ENCODE measurements around the gene PPM1L.

Gene PPM1L

DNA sequence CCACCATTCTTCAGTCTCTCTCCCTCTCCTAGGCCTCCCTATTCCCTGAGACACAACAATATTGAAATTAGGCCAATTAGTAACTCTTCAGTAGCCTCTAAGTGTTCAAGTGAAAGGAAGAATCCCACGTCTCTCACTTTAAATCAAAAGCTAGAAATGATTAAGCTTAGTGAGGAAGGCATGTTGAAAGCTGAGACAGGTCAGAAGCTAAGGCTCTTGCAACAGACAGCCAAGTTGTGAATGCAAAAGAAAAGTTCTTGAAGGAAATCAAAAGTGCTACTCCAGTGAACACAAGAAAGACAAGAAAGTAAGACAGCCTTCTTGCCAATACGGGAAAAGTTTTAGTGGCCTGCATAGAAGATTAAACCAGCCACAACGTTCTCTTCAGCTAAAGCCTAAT is 41.3 kb downstream of the PPM1L start:
- CTCF ChIA-PET: interaction anchor here (0.7 kb wide), 1 partner anchor 696 kb away, joined by 3 read pairs; no protein-coding TSS in a partner anchor
- POLR2A ChIA-PET (ENCODE audit: low non-redundant PET): no interaction called here
- TF ChIP-seq, protein P1, sequence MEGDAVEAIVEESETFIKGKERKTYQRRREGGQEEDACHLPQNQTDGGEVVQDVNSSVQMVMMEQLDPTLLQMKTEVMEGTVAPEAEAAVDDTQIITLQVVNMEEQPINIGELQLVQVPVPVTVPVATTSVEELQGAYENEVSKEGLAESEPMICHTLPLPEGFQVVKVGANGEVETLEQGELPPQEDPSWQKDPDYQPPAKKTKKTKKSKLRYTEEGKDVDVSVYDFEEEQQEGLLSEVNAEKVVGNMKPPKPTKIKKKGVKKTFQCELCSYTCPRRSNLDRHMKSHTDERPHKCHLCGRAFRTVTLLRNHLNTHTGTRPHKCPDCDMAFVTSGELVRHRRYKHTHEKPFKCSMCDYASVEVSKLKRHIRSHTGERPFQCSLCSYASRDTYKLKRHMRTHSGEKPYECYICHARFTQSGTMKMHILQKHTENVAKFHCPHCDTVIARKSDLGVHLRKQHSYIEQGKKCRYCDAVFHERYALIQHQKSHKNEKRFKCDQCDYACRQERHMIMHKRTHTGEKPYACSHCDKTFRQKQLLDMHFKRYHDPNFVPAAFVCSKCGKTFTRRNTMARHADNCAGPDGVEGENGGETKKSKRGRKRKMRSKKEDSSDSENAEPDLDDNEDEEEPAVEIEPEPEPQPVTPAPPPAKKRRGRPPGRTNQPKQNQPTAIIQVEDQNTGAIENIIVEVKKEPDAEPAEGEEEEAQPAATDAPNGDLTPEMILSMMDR (conservative IDR thresholded peaks at IDR 0.05; ENCODE audit: low read depth): no peak
- DNase-seq (ENCODE audit: low spot score): no peak
- H3K27ac ChIP-seq: no peak overlapping the region

DNA sequence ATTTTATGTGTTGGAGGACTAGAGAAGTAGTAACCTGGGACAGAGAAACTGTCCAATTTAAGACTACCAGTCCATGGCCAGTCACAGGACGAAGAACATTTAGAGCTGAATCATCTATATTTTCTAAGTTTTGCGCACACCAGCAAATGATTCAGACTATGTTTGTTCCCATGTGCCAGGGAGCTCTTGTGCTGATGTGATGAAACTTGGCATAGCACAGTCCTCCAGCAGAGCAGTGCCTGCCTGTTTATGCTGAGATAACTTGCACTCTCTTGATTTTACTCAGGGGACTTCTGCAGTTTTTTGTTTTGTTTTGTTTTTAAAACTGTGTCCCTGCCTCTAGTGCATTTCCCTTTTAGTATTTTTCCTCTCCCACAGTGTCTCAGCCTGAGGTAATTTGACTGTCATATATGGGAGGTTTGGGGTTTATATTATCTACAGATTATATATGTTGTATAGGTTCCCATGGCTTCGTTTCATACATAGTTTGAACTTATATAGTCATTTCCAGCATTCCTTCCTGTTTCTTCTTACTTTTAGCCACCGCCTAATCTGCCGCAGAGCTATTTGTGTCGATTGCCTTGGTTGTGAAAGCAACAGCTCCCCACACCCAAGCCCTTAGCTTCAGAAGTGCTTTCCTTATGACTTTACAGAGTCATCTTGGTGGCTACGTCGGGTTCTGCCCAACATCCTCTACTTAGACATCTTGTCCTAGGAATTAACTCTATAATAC is 45.5 kb downstream of the PPM1L start:
- no peak for DNase-seq (ENCODE audit: low spot score)
- POLR2A ChIA-PET (ENCODE audit: low non-redundant PET): no interaction called here
- H3K27ac ChIP-seq: no peak overlapping the region
- CTCF ChIA-PET: no interaction called here
- TF ChIP-seq, protein P1 (conservative IDR thresholded peaks at IDR 0.05; ENCODE audit: low read depth): no peak

DNA sequence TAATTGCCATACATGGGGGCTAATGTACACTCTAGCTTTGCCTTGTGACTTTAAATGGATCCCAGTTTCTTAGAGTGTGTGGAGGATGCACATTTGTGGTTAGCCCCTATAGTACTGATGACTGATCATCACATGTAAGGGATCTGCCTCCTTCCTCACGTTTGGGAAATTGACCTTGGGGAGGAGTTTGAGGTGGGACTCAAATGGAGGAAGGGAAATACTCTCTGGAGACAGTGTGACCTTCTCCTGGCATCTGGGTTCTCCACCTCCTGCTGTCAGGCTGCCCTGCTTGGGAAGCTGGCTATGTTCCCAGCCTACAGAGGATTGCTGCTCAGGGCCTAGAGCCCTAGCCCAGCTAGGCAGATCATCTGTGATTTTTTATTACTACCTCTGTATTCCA is 48.7 kb downstream of the PPM1L start:
- ChIA-PET POLR2A (ENCODE audit: low non-redundant PET) (no interaction called here), CTCF (no interaction called here)
- H3K27ac ChIP-seq: no peak overlapping the region
- TF ChIP-seq, protein P1 (conservative IDR thresholded peaks at IDR 0.05; ENCODE audit: low read depth): no peak
- DNase-seq (ENCODE audit: low spot score): no peak

DNA sequence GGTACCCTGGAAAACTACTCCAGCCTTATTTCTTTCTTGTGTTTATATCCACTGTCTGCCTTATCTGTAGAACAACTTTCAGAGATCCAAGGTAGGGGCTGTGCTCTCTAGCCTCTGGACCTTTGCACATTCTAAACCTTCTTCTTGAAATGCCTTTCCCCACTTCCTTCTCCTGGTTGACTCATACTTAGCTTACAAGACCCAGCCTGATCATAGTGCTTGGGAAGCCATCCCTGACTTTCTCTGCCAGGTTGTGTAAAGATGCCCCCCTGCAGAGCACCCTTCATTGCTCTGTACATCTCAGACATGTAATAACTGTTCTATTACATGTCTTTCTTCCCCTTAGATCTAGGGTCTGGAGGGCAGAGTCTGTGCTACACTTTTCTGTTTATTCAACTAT is 50.1 kb downstream of the PPM1L start:
- CTCF ChIA-PET: no interaction called here
- POLR2A ChIA-PET (ENCODE audit: low non-redundant PET): no interaction called here
- no peak overlapping the region for H3K27ac ChIP-seq
- no peak for DNase-seq (ENCODE audit: low spot score)
- TF ChIP-seq, protein P1 (conservative IDR thresholded peaks at IDR 0.05; ENCODE audit: low read depth): no peak

DNA sequence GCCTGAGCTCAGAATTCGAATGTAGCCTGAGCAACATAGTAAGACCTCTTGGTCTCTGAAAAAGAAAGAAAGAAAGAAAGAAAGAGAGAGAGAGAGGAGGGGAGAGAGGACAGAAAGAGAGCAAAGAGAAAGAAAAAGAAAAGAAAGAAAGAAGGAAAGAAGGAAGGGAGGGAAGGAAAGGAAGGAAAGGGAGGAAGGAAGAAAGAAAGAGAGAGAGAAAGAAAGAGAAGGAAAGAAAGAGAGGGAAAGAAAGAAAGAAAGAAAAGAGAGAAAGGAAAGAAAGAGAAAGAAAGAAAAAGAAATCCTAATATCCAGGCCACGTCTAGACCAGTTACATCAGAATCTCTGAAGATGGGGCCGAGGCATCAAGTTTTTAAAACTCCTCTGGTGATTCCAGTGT is 50.7 kb downstream of the PPM1L start:
- H3K27ac ChIP-seq: no peak overlapping the region
- DNase-seq (ENCODE audit: low spot score): no peak
- ChIA-PET CTCF (no interaction called here), POLR2A (ENCODE audit: low non-redundant PET) (no interaction called here)
- TF ChIP-seq, protein P1 (conservative IDR thresholded peaks at IDR 0.05; ENCODE audit: low read depth): no peak

DNA sequence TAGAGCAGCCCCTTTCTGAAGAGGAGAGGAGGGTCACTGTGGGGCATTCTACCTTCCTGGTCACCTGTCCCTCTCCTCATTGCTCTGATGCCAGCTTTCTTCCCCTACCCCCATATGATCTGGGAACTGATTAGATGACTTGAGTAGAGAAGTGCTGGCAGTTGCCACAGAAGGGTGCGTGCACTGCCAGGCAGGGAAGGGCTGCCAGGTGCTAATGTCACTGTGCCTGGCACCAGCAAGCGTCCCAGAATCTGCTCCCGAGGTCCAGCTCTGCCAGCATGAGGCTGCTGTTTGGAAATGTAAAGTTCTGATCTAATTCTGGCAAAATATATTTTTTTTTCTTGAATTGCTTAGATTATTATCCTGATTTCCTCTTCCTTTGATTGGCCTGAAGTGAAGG is 52.8 kb downstream of the PPM1L start:
- no peak overlapping the region for H3K27ac ChIP-seq
- CTCF ChIA-PET: no interaction called here
- TF ChIP-seq, protein P1 (conservative IDR thresholded peaks at IDR 0.05; ENCODE audit: low read depth): no peak
- POLR2A ChIA-PET (ENCODE audit: low non-redundant PET): no interaction called here
- no peak for DNase-seq (ENCODE audit: low spot score)

All from RWPE1 (cell line).